ENCODE results near the gene GOLGA8J. TPM values are rescaled to one million over a fixed set of nuclear protein-coding genes. Genes with fewer than 3 reads are reported as not detected.

Gene GOLGA8J
- total and polyA plus RNA-seq, 10 of the 15 experiments (the other 5 are each of a cell fraction or from before 2014, with no cell fraction given) = 0.23 TPM; not detected in 9

- no peak overlapping the region for H3K27ac ChIP-seq (ENCODE audit: control insufficient read depth, insufficient read depth)
- no peak overlapping the region for H2AFZ ChIP-seq (ENCODE audit: control insufficient read depth, low read depth, low read length)
- no peak overlapping the region for H3K4me3 ChIP-seq
- TF ChIP-seq CBX5 (IDR thresholded peaks at IDR 0.05; ENCODE audit: low read depth) (no peak), POLR2A (IDR thresholded peaks at IDR 0.05; ENCODE audit: low read depth, low read length) (no peak), NR2C2 (IDR thresholded peaks at IDR 0.05; ENCODE audit: borderline replicate concordance, control insufficient read depth, insufficient read length, low read depth) (no peak), POLR2AphosphoS2 (IDR thresholded peaks at IDR 0.05; ENCODE audit: low read depth, low read length) (no peak), ZNF384 (IDR thresholded peaks at IDR 0.05; ENCODE audit: borderline replicate concordance, low read depth, low read length) (no peak)
- no TSS peak for BruUV-seq (replicated peaks)
- no peaks in the 10 kb centered on the region for H3K4me1 ChIP-seq (ENCODE audit: control insufficient read depth, insufficient read depth, low read length)
- no peak overlapping the region for H3K4me2 ChIP-seq (ENCODE audit: control insufficient read depth, insufficient read depth)
- ChIA-PET CTCF (interaction anchor here (1.1 kb wide), 1 partner anchor 9 kb away, joined by 3 read pairs; no protein-coding TSS in a partner anchor), POLR2A (no interaction called here), SMC1A (ENCODE audit: uncharacterized antibody, unreplicated experiment) (no interaction called here), RAD21 (ENCODE audit: unreplicated experiment) (no interaction called here)
- H3K9me3 ChIP-seq (replicated peaks; ENCODE audit: control insufficient read depth, insufficient read depth, low read length) = no peaks in the 10 kb centered on the region
- no peaks in the 10 kb centered on the region for H4K20me1 ChIP-seq (ENCODE audit: control insufficient read depth, insufficient read depth)
- no peaks in the 10 kb centered on the region for H3K36me3 ChIP-seq (ENCODE audit: control insufficient read depth in 2 of 2, insufficient read depth in 2 of 2, low read length in 1 of 2)
- H3K27me3 ChIP-seq (replicated peaks in 1 of 2; ENCODE audit: control insufficient read depth in 2 of 2, insufficient read depth in 2 of 2, low read length in 1 of 2) = no peaks in the 10 kb centered on the region; a peak in 1 of 4 replicates
- no peak for ATAC-seq
- no peaks in the 10 kb centered on the region for H3K79me2 ChIP-seq (ENCODE audit: control insufficient read depth, insufficient read depth, low read length)
- no peak overlapping the region for H3K9ac ChIP-seq (ENCODE audit: control insufficient read depth, insufficient read depth, low read length)
- DNase-seq (ENCODE audit: low read depth, low spot score) = no peak
- intact Hi-C loops (cut with micrococcal nuclease; ENCODE audit: unreplicated experiment) = no loop called here
- WGBS (ENCODE audit: insufficient coverage, insufficient replicate concordance, low lambda C conversion rate, missing lambda C conversion rate) = 19% methylated on average over 2 of the region's 2 CpGs
- no peak for FAIRE-seq
- in situ Hi-C loops (cut with MboI) = no loop called here
Observed at GRCh38 chr15:30046430-30046829, 36.3 kb upstream of the GOLGA8J start.

GRCh38 chr15:30055604-30056003 lies 27.2 kb upstream of the GOLGA8J start:
- Histone ChIP-seq H3K4me3 (no peak overlapping the region), H3K9me3 (replicated peaks; ENCODE audit: control insufficient read depth, insufficient read depth, low read length) (no peaks in the 10 kb centered on the region), H2AFZ (ENCODE audit: control insufficient read depth, low read depth, low read length) (no peak overlapping the region), H3K79me2 (ENCODE audit: control insufficient read depth, insufficient read depth, low read length) (no peaks in the 10 kb centered on the region), H4K20me1 (ENCODE audit: control insufficient read depth, insufficient read depth) (no peaks in the 10 kb centered on the region), H3K4me1 (ENCODE audit: control insufficient read depth, insufficient read depth, low read length) (no peaks in the 10 kb centered on the region), H3K27me3 (replicated peaks in 1 of 2; ENCODE audit: control insufficient read depth in 2 of 2, insufficient read depth in 2 of 2, low read length in 1 of 2) (no peaks in the 10 kb centered on the region), H3K36me3 (ENCODE audit: control insufficient read depth in 2 of 2, insufficient read depth in 2 of 2, low read length in 1 of 2) (no peaks in the 10 kb centered on the region), H3K4me2 (ENCODE audit: control insufficient read depth, insufficient read depth) (no peak overlapping the region), H3K9ac (ENCODE audit: control insufficient read depth, insufficient read depth, low read length) (no peak overlapping the region), H3K27ac (ENCODE audit: control insufficient read depth, insufficient read depth) (no peak overlapping the region)
- POLR2A ChIA-PET = no interaction called here
- DNase-seq (ENCODE audit: low read depth, low spot score) (no peak), FAIRE-seq (no peak), ATAC-seq (no peak)
- SMC1A ChIA-PET (ENCODE audit: uncharacterized antibody, unreplicated experiment) = no interaction called here
- RAD21 ChIA-PET (ENCODE audit: unreplicated experiment) = no interaction called here
- in situ Hi-C loops (cut with MboI) (loop anchor here (25.0 kb wide), 1 partner anchor 943 kb away; no protein-coding TSS in a partner anchor), intact Hi-C loops (cut with micrococcal nuclease; ENCODE audit: unreplicated experiment) (no loop called here)
- TF ChIP-seq CBFB (IDR thresholded peaks at IDR 0.05; ENCODE audit: low read depth) (no peak), SIX5 (IDR thresholded peaks at IDR 0.05; ENCODE audit: low read depth, low read length, severe bottlenecking) (no peak)
- BruUV-seq (replicated peaks) = no TSS peak
- 52% methylated on average over 3 of the region's 3 CpGs for WGBS (ENCODE audit: insufficient coverage, insufficient replicate concordance, low lambda C conversion rate, missing lambda C conversion rate)
- CTCF ChIA-PET = no interaction called here

All from GM12878 (cell line).